Keratinocyte (primary cell): Measurements from ENCODE around the gene DCST2. TPM values are rescaled to one million over a fixed set of nuclear protein-coding genes. Genes with fewer than 3 reads are reported as not detected.
A peak's percentile ranks its signal among the peaks of the same experiment; 100 is the strongest.

Source experiments
- DNase-seq: peaks from one replicate; pipeline ENCODE4 v3.0.0-alpha.2; 2011; ENCODE audit warnings: low read depth, missing footprints, low spot score
- FAIRE-seq: peaks from 2 replicates; lab custom pipeline; 2011; peaks lifted over from hg19 to GRCh38; lab: Jason Lieb, UNC
- H2AFZ ChIP-seq: 2 replicates; pipeline ENCODE4 v1.6.0; 2012; ENCODE audit warnings: low read length, control low read depth, inconsistent platforms; ENCODE audit not compliant: control insufficient read depth
- H3K27ac ChIP-seq: 2 replicates; pipeline ENCODE4 v1.5.1; 2011; ENCODE audit warnings: low read length; ENCODE audit not compliant: control insufficient read depth, insufficient read depth
- H3K27me3 ChIP-seq: 3 replicates; pipeline ENCODE4 v1.6.0; 2011; ENCODE audit warnings: low read length; ENCODE audit not compliant: control insufficient read depth, insufficient read depth; ENCODE audit errors: extremely low read depth
- H3K36me3 ChIP-seq, 2 experiments: 2 replicates in 1 of 2; 3 replicates in 1 of 2; pipeline ENCODE4 v1.5.1; 2011; ENCODE audit warnings: low read length in 2 of 2, mild to moderate bottlenecking in 1 of 2; ENCODE audit not compliant: control insufficient read depth in 2 of 2, insufficient read depth in 2 of 2; ENCODE audit errors: extremely low read depth in 1 of 2
- H3K4me1 ChIP-seq: 3 replicates; pipeline ENCODE4 v1.5.1; 2011; ENCODE audit warnings: low read length; ENCODE audit not compliant: control insufficient read depth, insufficient read depth; ENCODE audit errors: extremely low read depth
- H3K4me2 ChIP-seq: 3 replicates; pipeline ENCODE4 v1.6.0; 2011; ENCODE audit warnings: low read depth, low read length; ENCODE audit not compliant: control insufficient read depth, insufficient read depth; ENCODE audit errors: extremely low read depth
- H3K4me3 ChIP-seq, 3 experiments: fragments of 200-600 bp in 1 of 3; sonication (generic) in 1 of 3; 2 replicates in 2 of 3; 3 replicates in 1 of 3; pipeline ENCODE4 v1.5.1; 2011 to 2016; ENCODE audit warnings: low read length in 3 of 3, mild to moderate bottlenecking in 3 of 3, control low read depth in 2 of 3, inconsistent platforms in 1 of 3, low read depth in 1 of 3, mixed read lengths in 1 of 3, mixed run types in 1 of 3, moderate library complexity in 1 of 3; ENCODE audit not compliant: control insufficient read depth in 2 of 3, insufficient read depth in 2 of 3; ENCODE audit errors: extremely low read depth in 1 of 3
- H3K79me2 ChIP-seq: 2 replicates; pipeline ENCODE4 v1.6.0; 2012; ENCODE audit warnings: low read length; ENCODE audit not compliant: control insufficient read depth, insufficient read depth
- H3K9ac ChIP-seq: 3 replicates; pipeline ENCODE4 v1.6.0; 2011; ENCODE audit warnings: low read length; ENCODE audit not compliant: control insufficient read depth, insufficient read depth; ENCODE audit errors: extremely low read depth
- H3K9me1 ChIP-seq: 3 replicates; pipeline ENCODE4 v1.6.0; 2011; ENCODE audit warnings: low read length; ENCODE audit not compliant: control insufficient read depth, insufficient read depth; ENCODE audit errors: extremely low read depth
- H3K9me3 ChIP-seq: 2 replicates; pipeline ENCODE4 v1.5.1; 2012; ENCODE audit warnings: low read depth, low read length; ENCODE audit not compliant: control insufficient read depth
- H4K20me1 ChIP-seq: 3 replicates; pipeline ENCODE4 v1.6.0; 2011; ENCODE audit warnings: low read length; ENCODE audit not compliant: control insufficient read depth, insufficient read depth; ENCODE audit errors: extremely low read depth
- CTCF ChIP-seq, 3 experiments: IDR thresholded peaks in 1 of 3; conservative IDR thresholded peaks in 1 of 3; optimal IDR thresholded peaks in 1 of 3; 2 replicates in 2 of 3; 3 replicates in 1 of 3; pipeline versions ENCODE3 to v1.5.1; 2011; ENCODE audit warnings: low read length in 3 of 3, mild to moderate bottlenecking in 3 of 3, moderate library complexity in 2 of 3, control low read depth in 1 of 3, inconsistent platforms in 1 of 3; ENCODE audit not compliant: insufficient read depth in 2 of 3; ENCODE audit errors: extremely low read depth in 1 of 3
- EZH2 ChIP-seq: IDR thresholded peaks from one replicate; pipeline ENCODE4 v1.6.1; 2012; ENCODE audit warnings: inconsistent platforms, mild to moderate bottlenecking, low read length, moderate library complexity
- dilution Hi-C: fragments of 300-500 bp; cut with MboI; formaldehyde crosslinking; loops from one replicate; pipeline ENCODE4 v1.7.0; 2020; ENCODE audit warnings: low sequenced_read_pairs; ENCODE audit not compliant: extremely low pct_ligation_motif_present
- polyA plus RNA-seq, 5 experiments: library from polyadenylated mRNA; depleted of rRNA in 3 of 5; stranded (reverse) in 3 of 5; stranded (forward) in 1 of 5; unstranded in 1 of 5; fragments of >200 nt; gene quantifications; 1 replicate in 1 of 5; 2 replicates in 3 of 5; 3 replicates in 1 of 5; pipeline versions ENCODE4 v1.2.1 to v1.2.3, GENCODE V29; 2011 to 2012; ENCODE audit warnings: missing spikeins in 2 of 5, low read depth in 1 of 5, low replicate concordance in 1 of 5

The DCST2 gene
- polyA plus RNA-seq, 1 donor (not counting 4 experiments of a cell fraction or from before 2014, with no cell fraction given): 0.14 TPM

- Histone ChIP-seq H3K9me3 (no peaks in the 10 kb centered on the region), H3K9me1 (no peaks in the 10 kb centered on the region), H2AFZ (peak overlapping the region; percentile 8), H3K4me2 (peak overlapping the region; percentile 74), H3K4me3 (peak overlapping the region in 1 of 3 experiments; percentile 26), H3K79me2 (peaks cover 5% of the 10 kb centered on the region), H3K27ac (peak overlapping the region; percentile 56), H3K9ac (peak overlapping the region; percentile 54), H3K36me3 (peaks cover 27 to 37% of the 10 kb centered on the region in 2 experiments), H3K27me3 (no peaks in the 10 kb centered on the region), H4K20me1 (peaks cover 4% of the 10 kb centered on the region), H3K4me1 (peaks cover 44% of the 10 kb centered on the region)
- FAIRE-seq: no peak
- dilution Hi-C loops: no loop called here
- DNase-seq: no peak
- TF ChIP-seq CTCF (optimal IDR thresholded peaks at IDR 0.05 in 1 of 3, IDR thresholded peaks at IDR 0.05 in 1 of 3, conservative IDR thresholded peaks at IDR 0.05 in 1 of 3; ENCODE audit: extremely low read depth in 1 of 3, insufficient read depth in 2 of 3, low read length in 3 of 3) (no peak), EZH2 (no peak)
Measured at GRCh38 chr1:155017946-155018316, 15.7 kb downstream of the DCST2 start.

GRCh38 chr1:155017041-155017945 lies 16.3 kb downstream of the DCST2 start:
- peak overlapping the region in 1 of 3 experiments; percentile 26 for H3K4me3 ChIP-seq
- H4K20me1 ChIP-seq: peaks cover 6% of the 10 kb centered on the region
- peak overlapping the region; percentile 74 for H3K4me2 ChIP-seq
- DNase-seq: peak; percentile 88
- no peaks in the 10 kb centered on the region for H3K27me3 ChIP-seq
- dilution Hi-C loops: no loop called here
- H3K79me2 ChIP-seq: peaks cover 7% of the 10 kb centered on the region
- H3K27ac ChIP-seq: peak overlapping the region; percentile 69
- H3K9me1 ChIP-seq: no peaks in the 10 kb centered on the region
- peaks cover 44% of the 10 kb centered on the region for H3K4me1 ChIP-seq
- H3K36me3 ChIP-seq: peaks cover 30 to 40% of the 10 kb centered on the region in 2 experiments
- peak; percentile 13 for FAIRE-seq
- peak overlapping the region; percentile 54 for H3K9ac ChIP-seq
- peak overlapping the region; percentile 8 for H2AFZ ChIP-seq
- TF ChIP-seq EZH2 (no peak), CTCF (optimal IDR thresholded peaks at IDR 0.05 in 1 of 3, IDR thresholded peaks at IDR 0.05 in 1 of 3, conservative IDR thresholded peaks at IDR 0.05 in 1 of 3; ENCODE audit: extremely low read depth in 1 of 3, insufficient read depth in 2 of 3, low read length in 3 of 3) (peak in 2 of 3 experiments; percentile 96 to 100)
- no peaks in the 10 kb centered on the region for H3K9me3 ChIP-seq
